Left ventricle myocardium inferior (tissue), 1 donor: ENCODE data around the gene DHRS3. TPM values are rescaled to one million over a fixed set of nuclear protein-coding genes. Genes with fewer than 3 reads are reported as not detected.

Experiments
- DNase-seq: peaks from one replicate; pipeline ENCODE4 v3.0.0-alpha.2; 2020
- H3K27ac ChIP-seq: fragments of 200-600 bp; replicated peaks from 2 replicates; pipeline ENCODE4 v1.8.0; 2021
- H3K27me3 ChIP-seq: fragments of 200-600 bp; 2 replicates; pipeline ENCODE4 v1.8.0; 2021; ENCODE audit warnings: low read depth
- H3K36me3 ChIP-seq: fragments of 200-600 bp; 2 replicates; pipeline ENCODE4 v1.8.0; 2021
- H3K4me1 ChIP-seq: fragments of 200-600 bp; 2 replicates; pipeline ENCODE4 v1.8.0; 2021
- H3K4me3 ChIP-seq: fragments of 200-600 bp; 2 replicates; pipeline ENCODE4 v1.8.0; 2021; ENCODE audit warnings: mild to moderate bottlenecking, moderate library complexity
- H3K9me3 ChIP-seq: fragments of 200-600 bp; replicated peaks from 2 replicates; pipeline ENCODE4 v1.8.0; 2021
- intact Hi-C: fragments of 100-400 bp; cut with micrococcal nuclease; formaldehyde crosslinking; loops from one replicate; pipeline ENCODE4 v1.11.0; 2022
- total RNA-seq: library from RNA; stranded (reverse); fragmentation: NEBNext Ultra II Directional; extraction: Animal tissue kit (Norgen Biotek cat#: 25700); gene quantifications from one replicate; pipeline ENCODE4 v1.2.1, GENCODE V29; 2021
- TF ChIP-seq, protein P1 (sequence below): fragments of 200-600 bp; IDR thresholded peaks from 2 replicates; pipeline ENCODE4 v1.8.0; 2021; ENCODE audit warnings: antibody characterized with exemption, mild to moderate bottlenecking, borderline replicate concordance
- donor health status: DM: no; HTN: yes; CAD: no; lungs with severe emphysema.

The DHRS3 gene
- total RNA-seq, 1 donor from 2014 or later, result 89.7 TPM

DNA sequence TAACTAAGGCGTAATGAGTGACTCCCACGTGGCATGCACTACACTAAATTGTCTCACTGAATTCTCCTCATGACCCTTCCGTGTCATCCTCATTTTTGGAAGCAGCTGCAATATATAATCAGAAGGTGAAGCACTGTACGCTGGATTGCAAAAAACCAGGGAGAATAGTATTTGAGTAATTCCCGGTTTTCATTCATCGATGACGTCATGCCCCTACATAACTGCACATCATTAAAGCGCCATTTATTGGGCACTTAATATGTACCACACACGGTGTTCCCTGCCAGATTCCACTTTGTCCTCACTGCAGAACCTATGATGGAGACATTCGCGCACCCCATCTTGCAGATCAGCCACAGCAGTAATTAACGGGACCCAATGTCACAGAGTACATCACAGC is 41.0 kb downstream of the DHRS3 start:
- intact Hi-C loops, result no loop called here

DNA sequence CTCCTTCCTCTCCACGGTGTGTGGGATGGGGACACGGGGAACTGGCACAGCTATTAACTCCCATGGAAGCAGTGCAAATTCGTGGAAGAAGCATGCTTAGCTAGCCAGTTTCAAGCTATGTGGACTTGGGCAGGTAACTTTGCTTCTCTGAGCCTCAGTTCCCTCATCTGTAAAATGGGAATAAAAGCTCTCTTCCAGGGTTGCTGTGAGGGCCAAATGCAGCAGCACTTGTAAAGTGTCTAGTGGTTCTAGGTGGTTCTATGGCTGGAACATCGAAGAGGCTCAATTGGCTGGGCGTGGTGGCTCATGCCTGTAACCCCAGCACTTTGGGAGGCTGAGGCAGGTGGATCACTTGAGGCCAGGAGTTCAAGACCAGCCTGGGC is 43.3 kb downstream of the DHRS3 start:
- Histone ChIP-seq H3K27ac (no peak overlapping the region), H3K9me3 (no peaks in the 10 kb centered on the region), H3K4me1 (peaks cover 23% of the 10 kb centered on the region), H3K27me3 (no peaks in the 10 kb centered on the region), H3K4me3 (no peak overlapping the region), H3K36me3 (peaks cover 95% of the 10 kb centered on the region)
- TF ChIP-seq, protein P1, sequence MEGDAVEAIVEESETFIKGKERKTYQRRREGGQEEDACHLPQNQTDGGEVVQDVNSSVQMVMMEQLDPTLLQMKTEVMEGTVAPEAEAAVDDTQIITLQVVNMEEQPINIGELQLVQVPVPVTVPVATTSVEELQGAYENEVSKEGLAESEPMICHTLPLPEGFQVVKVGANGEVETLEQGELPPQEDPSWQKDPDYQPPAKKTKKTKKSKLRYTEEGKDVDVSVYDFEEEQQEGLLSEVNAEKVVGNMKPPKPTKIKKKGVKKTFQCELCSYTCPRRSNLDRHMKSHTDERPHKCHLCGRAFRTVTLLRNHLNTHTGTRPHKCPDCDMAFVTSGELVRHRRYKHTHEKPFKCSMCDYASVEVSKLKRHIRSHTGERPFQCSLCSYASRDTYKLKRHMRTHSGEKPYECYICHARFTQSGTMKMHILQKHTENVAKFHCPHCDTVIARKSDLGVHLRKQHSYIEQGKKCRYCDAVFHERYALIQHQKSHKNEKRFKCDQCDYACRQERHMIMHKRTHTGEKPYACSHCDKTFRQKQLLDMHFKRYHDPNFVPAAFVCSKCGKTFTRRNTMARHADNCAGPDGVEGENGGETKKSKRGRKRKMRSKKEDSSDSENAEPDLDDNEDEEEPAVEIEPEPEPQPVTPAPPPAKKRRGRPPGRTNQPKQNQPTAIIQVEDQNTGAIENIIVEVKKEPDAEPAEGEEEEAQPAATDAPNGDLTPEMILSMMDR, result no peak
- intact Hi-C loops, result no loop called here
- no peak for DNase-seq

More for the DNA sequence above, 41.0 kb downstream of the DHRS3 start:
- H3K36me3 ChIP-seq, result peaks cover 92% of the 10 kb centered on the region
- H3K4me3 ChIP-seq, result no peak overlapping the region
- no peaks in the 10 kb centered on the region for H3K9me3 ChIP-seq
- no peak for DNase-seq
- no peaks in the 10 kb centered on the region for H3K27me3 ChIP-seq
- peaks cover 43% of the 10 kb centered on the region for H3K4me1 ChIP-seq
- H3K27ac ChIP-seq, result no peak overlapping the region
- TF ChIP-seq, protein P1, result no peak

DNA sequence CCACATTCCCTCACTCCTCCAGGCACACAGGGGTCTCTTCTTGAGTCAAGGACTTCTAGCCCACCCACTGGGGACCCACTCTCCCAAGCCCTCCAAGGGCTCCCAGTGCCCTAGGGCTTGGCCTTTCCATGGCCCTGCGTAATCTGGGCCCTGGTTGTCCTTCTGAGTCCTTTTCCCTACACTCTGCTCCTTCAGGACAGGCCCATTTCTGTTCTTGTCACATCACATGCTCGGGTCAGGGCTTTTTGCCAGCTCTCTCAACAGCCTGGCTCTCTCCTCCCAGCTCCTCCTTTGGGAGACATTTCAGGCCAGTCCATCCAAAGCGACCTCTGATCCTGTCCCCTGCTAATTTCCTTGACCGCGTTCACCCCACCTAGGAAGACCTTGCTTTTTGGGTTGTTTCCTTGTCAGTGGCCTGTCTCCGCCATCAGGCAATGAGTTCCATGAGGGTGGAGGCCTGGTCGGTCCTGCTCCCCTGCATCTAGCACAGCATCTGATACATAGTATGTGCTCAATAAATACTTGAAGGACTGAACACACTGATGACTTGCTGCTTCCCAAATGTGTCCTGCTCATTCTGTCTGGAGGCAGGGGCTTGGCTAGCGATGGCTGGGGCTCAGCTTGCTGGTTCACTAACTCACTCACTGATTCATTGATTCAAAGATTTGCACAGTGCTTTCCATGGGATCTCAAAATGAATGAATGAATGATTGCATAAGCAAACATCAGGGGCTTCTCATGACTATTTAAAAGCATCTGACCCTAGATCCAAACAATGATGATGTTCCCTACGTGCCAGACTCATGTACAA is 44.8 kb downstream of the DHRS3 start:
- Histone ChIP-seq H3K4me1 (peaks cover 21% of the 10 kb centered on the region), H3K36me3 (peaks cover 94% of the 10 kb centered on the region), H3K4me3 (no peak overlapping the region), H3K27ac (peak overlapping the region; percentile 83), H3K9me3 (no peaks in the 10 kb centered on the region), H3K27me3 (no peaks in the 10 kb centered on the region)
- peak; percentile 61 for DNase-seq
- TF ChIP-seq, protein P1, result no peak
- intact Hi-C loops, result no loop called here

DNA sequence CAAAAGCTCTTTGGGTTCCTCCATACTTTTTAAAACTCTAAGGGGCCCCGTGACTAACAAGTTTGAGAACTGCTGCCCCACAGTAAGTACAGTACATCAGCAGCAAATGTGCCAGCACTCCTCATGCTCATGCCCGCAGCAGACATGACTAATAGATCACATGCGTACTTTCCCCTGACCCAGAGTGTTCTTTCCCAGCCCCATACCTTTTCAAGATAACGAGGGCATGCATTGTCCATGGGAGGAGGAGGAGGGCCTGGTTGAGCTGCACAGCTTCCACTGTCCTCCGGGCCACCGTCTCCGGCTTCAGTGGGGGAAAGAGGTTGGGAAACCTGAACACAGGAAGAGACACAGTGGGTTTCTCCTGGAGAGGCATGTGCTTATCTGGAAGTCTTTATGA is 45.5 kb downstream of the DHRS3 start:
- TF ChIP-seq, protein P1, result no peak
- Histone ChIP-seq H3K4me1 (peaks cover 21% of the 10 kb centered on the region), H3K4me3 (no peak overlapping the region), H3K9me3 (no peaks in the 10 kb centered on the region), H3K36me3 (peaks cover 94% of the 10 kb centered on the region), H3K27ac (peak overlapping the region; percentile 83), H3K27me3 (no peaks in the 10 kb centered on the region)
- intact Hi-C loops, result no loop called here
- no peak for DNase-seq

DNA sequence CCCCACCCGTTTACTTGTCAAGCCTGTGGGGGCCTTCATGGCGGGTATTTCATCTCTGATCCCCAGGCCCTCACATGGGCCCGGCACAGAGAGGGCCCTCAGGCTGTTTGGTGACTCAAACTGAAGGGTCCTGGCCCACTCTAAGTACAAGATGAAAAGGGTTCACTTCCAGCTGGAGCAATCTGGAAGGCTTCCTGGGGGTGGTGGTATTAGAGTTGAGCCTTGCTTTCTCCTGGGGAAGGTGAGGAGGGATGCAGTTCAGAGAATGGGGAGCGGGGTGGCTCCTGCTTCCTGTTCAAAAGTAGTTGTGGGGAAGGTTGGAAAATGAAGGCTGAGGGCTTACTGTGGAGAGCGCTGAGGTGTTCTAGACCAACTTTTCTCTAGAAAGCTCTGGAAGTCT is 47.7 kb downstream of the DHRS3 start:
- Histone ChIP-seq H3K4me1 (peaks cover 28% of the 10 kb centered on the region), H3K36me3 (peaks cover 74% of the 10 kb centered on the region), H3K27me3 (no peaks in the 10 kb centered on the region), H3K27ac (no peak overlapping the region), H3K9me3 (no peaks in the 10 kb centered on the region), H3K4me3 (no peak overlapping the region)
- TF ChIP-seq, protein P1, result no peak
- DNase-seq, result no peak
- intact Hi-C loops, result no loop called here
